Suprapubic skin (tissue), 4 donors: ENCODE measurements around the gene TSPEAR. TPM values are rescaled to one million over a fixed set of nuclear protein-coding genes. Genes with fewer than 3 reads are reported as not detected.
"Not testable (repeated sequence)": the region's sequence is repeated elsewhere in the genome, so short reads cannot be mapped to it uniquely, and the experiment has no call there.

Experiments used
- DNase-seq, 2 donors: peaks; one replicate each; pipeline ENCODE4 v3.0.0-alpha.2; 2019; ENCODE audit warnings: low spot score in 2 of 2
- H3K27ac ChIP-seq: fragments of 200-600 bp; sonication (generic); one replicate; pipeline ENCODE4 v1.5.1; 2019
- H3K27me3 ChIP-seq: fragments of 200-600 bp; sonication (generic); one replicate; pipeline ENCODE4 v1.5.1; 2019
- H3K36me3 ChIP-seq: fragments of 200-600 bp; sonication (generic); one replicate; pipeline ENCODE4 v1.5.1; 2019
- H3K4me1 ChIP-seq: fragments of 200-600 bp; sonication (generic); one replicate; pipeline ENCODE4 v1.5.1; 2019
- H3K4me3 ChIP-seq: fragments of 200-600 bp; sonication (generic); one replicate; pipeline ENCODE4 v1.5.1; 2019; ENCODE audit warnings: mild to moderate bottlenecking
- H3K9me3 ChIP-seq: fragments of 200-600 bp; sonication (generic); one replicate; pipeline ENCODE4 v1.5.1; 2019
- CTCF ChIP-seq, 2 donors: fragments of 200-600 bp in 1 of 2; fragments of 450-650 bp in 1 of 2; sonication (generic) in 1 of 2; IDR thresholded peaks; one replicate each; pipeline ENCODE4 v1.5.1; 2016 to 2019; ENCODE audit warnings: antibody characterized with exemption in 2 of 2, mild to moderate bottlenecking in 1 of 2, moderate library complexity in 1 of 2
- EP300 ChIP-seq: sonication (generic); formaldehyde crosslinking; IDR thresholded peaks from one replicate; pipeline ENCODE4 v1.6.1; 2017; ENCODE audit warnings: antibody characterized with exemption
- POLR2A ChIP-seq, 2 donors: fragments of 450-650 bp; IDR thresholded peaks; one replicate each; pipeline ENCODE4 v1.6.1; 2017; ENCODE audit warnings: antibody characterized with exemption in 2 of 2, mild to moderate bottlenecking in 2 of 2, moderate library complexity in 2 of 2
- POLR2AphosphoS5 ChIP-seq, 3 donors: sonication (generic); formaldehyde crosslinking; IDR thresholded peaks; one replicate each; pipeline ENCODE4 v1.6.1; 2017; ENCODE audit warnings: antibody characterized with exemption in 3 of 3
- WGBS: methylation state at CpG from one replicate; pipeline ENCODE4 v1.1.5; 2018; 5-methylcytosine and 5-hydroxymethylcytosine counted together
- total RNA-seq, 4 donors: library from RNA; depleted of rRNA; stranded (reverse); fragments of >200 nt; gene quantifications; one replicate each; pipeline ENCODE4 v1.1.0, GENCODE V29; 2016

The TSPEAR gene
- total RNA-seq, 4 donors from 2014 or later = 0.21 to 0.59 (median 0.32) TPM; not detected in 1

GRCh38 chr21:44686843-44687561, 24.4 kb downstream of the TSPEAR start:
- TF ChIP-seq EP300 (no peak), CTCF (IDR thresholded peaks at IDR 0.05) (no peak), POLR2A (IDR thresholded peaks at IDR 0.05) (no peak), POLR2AphosphoS5 (IDR thresholded peaks at IDR 0.05) (no peak)
- Histone ChIP-seq H3K27me3 (peaks cover 33% of the 10 kb centered on the region), H3K9me3 (no peaks in the 10 kb centered on the region), H3K4me1 (no peaks in the 10 kb centered on the region), H3K27ac (no peak overlapping the region), H3K36me3 (no peaks in the 10 kb centered on the region), H3K4me3 (no peak overlapping the region)
- WGBS = 79% methylated on average over 25 of the region's 25 CpGs
- DNase-seq = no peak

DNA sequence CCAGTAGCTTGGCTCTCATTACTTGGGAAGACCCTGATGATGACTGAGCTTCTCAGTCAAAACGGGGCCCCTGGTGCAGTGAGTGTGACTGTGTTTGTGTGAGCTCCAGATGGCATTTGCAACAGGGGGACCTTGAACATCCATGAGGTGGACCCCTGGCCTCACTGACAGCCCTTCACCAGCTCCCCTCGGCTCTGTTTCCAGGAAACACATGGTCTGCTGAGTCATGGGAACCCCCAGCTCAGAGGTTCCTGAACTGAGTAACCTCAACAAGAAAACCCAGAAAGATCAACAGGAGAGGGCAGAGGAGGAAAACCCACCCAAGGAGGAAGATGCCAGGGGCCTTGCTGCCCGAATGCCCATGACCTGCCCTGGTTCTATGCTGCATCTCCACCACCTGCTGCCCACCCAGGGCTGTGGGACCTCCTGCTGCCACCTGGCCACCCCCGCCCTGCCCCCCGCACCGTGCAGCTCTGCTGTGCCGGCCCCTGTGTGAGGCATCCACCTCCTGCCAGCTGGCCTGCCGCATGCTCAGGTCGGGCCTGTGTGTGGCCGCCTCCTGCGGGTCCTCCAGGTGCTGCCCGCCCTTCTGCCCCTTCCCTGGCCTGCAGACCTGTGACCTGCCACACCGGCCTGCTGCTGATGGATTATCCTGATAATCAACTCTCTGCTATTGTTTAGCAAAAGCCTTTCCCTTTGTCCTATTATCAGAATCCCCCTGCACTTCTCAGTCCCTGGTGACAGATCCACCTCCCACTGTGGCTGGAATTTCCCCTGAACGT, 25.2 kb downstream of the TSPEAR start:
- H3K36me3 ChIP-seq = no peaks in the 10 kb centered on the region
- no peak overlapping the region for H3K27ac ChIP-seq
- no peak for TF ChIP-seq POLR2A (IDR thresholded peaks at IDR 0.05)
- no peak for TF ChIP-seq POLR2AphosphoS5 (IDR thresholded peaks at IDR 0.05)
- no peak for TF ChIP-seq CTCF (IDR thresholded peaks at IDR 0.05)
- TF ChIP-seq EP300 = no peak
- no peaks in the 10 kb centered on the region for H3K9me3 ChIP-seq
- no peak overlapping the region for H3K4me3 ChIP-seq
- WGBS = 54% methylated on average over 8 of the region's 14 CpGs
- no peaks in the 10 kb centered on the region for H3K4me1 ChIP-seq
- H3K27me3 ChIP-seq = peaks cover 33% of the 10 kb centered on the region
- peak in 1 of 2 donors; percentile 41 for DNase-seq

- not testable (repeated sequence) for H3K36me3 ChIP-seq, DNase-seq, H3K4me1 ChIP-seq, H3K4me3 ChIP-seq, H3K9me3 ChIP-seq, H3K27ac ChIP-seq
- H3K27me3 ChIP-seq = peaks cover 33% of the 10 kb centered on the region
- WGBS = 89% methylated on average over 6 of the region's 6 CpGs
These were observed 26.3 kb downstream of the TSPEAR start for GRCh38 chr21:44685050-44685449.

- H3K27ac ChIP-seq = no peak overlapping the region
- no peak overlapping the region for H3K4me3 ChIP-seq
- DNase-seq = no peak
- 73% methylated on average over 6 of the region's 6 CpGs for WGBS
- peaks cover 33% of the 10 kb centered on the region for H3K27me3 ChIP-seq
- TF ChIP-seq POLR2AphosphoS5 (IDR thresholded peaks at IDR 0.05) (no peak), EP300 (no peak), POLR2A (IDR thresholded peaks at IDR 0.05) (no peak), CTCF (IDR thresholded peaks at IDR 0.05) (no peak)
- no peaks in the 10 kb centered on the region for H3K4me1 ChIP-seq
- H3K9me3 ChIP-seq = no peaks in the 10 kb centered on the region
- no peaks in the 10 kb centered on the region for H3K36me3 ChIP-seq
These were observed 26.9 kb downstream of the TSPEAR start for GRCh38 chr21:44684483-44684882.

DNA sequence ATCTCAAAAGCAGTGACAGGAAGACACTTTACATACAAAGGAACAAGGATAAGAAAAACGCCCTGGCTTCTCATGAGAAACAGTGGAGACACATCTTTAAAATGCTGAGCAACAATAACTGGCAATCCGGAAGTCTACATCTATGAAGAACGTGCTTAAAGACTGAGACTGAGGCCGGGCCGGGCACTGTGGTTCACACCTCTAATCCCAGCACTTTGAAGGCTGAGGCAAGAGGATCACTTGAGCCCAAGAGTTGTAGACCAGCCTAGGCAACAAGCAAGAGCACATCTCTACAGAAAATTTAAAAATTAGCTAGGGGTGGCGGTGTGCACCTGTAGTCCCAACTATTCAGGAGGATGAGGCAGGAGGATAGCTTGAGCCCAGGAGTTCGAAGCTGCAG, 27.3 kb downstream of the TSPEAR start:
- TF ChIP-seq CTCF (IDR thresholded peaks at IDR 0.05) (no peak), POLR2AphosphoS5 (IDR thresholded peaks at IDR 0.05) (no peak), POLR2A (IDR thresholded peaks at IDR 0.05) (no peak), EP300 (no peak)
- 86% methylated on average over 7 of the region's 7 CpGs for WGBS
- no peak for DNase-seq

More for the DNA sequence above, 27.3 kb downstream of the TSPEAR start:
- Histone ChIP-seq H3K27ac (no peak overlapping the region), H3K4me1 (no peaks in the 10 kb centered on the region), H3K27me3 (peaks cover 33% of the 10 kb centered on the region), H3K9me3 (no peaks in the 10 kb centered on the region), H3K4me3 (no peak overlapping the region), H3K36me3 (no peaks in the 10 kb centered on the region)
